HEK293T (cell line): ENCODE results near the gene SCAI.

Experiments used
- CTCF ChIA-PET: fragments of 350-600 bp; formaldehyde crosslinking; extraction: SDS; loops from one replicate; lab custom pipeline; 2021; ENCODE audit warnings: antibody characterized with exemption, inconsistent platforms; lab: Yijun Ruan, JAX
- POLR2A ChIA-PET: fragments of 350-600 bp; formaldehyde crosslinking; extraction: SDS; loops from one replicate; lab custom pipeline; 2020; ENCODE audit warnings: antibody characterized with exemption, inconsistent platforms; lab: Yijun Ruan, JAX
- DNase-seq: peaks from one replicate; pipeline ENCODE4 v3.0.0; 2012; ENCODE audit warnings: mixed read lengths; ENCODE audit errors: extremely low spot score
- ARNT ChIP-seq: fragments of 450-650 bp; IDR thresholded peaks from 2 replicates; pipeline ENCODE4 v1.6.1; 2017; ENCODE audit warnings: mild to moderate bottlenecking
- BHLHE40 ChIP-seq: fragments of 450-650 bp; IDR thresholded peaks from 2 replicates; pipeline ENCODE4 v1.6.1; 2016; ENCODE audit warnings: mild to moderate bottlenecking, moderate library complexity, borderline replicate concordance
- CTBP1 ChIP-seq: fragments of 450-650 bp; IDR thresholded peaks from 2 replicates; pipeline ENCODE4 v1.6.1; 2016; ENCODE audit warnings: borderline replicate concordance
- ELF4 ChIP-seq: fragments of 450-650 bp; IDR thresholded peaks from 2 replicates; pipeline ENCODE4 v1.6.1; 2017; ENCODE audit warnings: antibody characterized with exemption
- FOXA1 ChIP-seq: fragments of 450-650 bp; IDR thresholded peaks from 2 replicates; pipeline ENCODE4 v1.6.1; 2016; ENCODE audit warnings: mild to moderate bottlenecking
- FOXK2 ChIP-seq: fragments of 450-650 bp; IDR thresholded peaks from 2 replicates; pipeline ENCODE4 v1.6.1; 2016; ENCODE audit warnings: mild to moderate bottlenecking
- FOXM1 ChIP-seq: fragments of 450-650 bp; IDR thresholded peaks from 2 replicates; pipeline ENCODE4 v1.6.1; 2017; ENCODE audit warnings: mild to moderate bottlenecking, borderline replicate concordance
- HDGF ChIP-seq: fragments of 450-650 bp; IDR thresholded peaks from 2 replicates; pipeline ENCODE4 v1.6.1; 2017; ENCODE audit warnings: antibody characterized with exemption, borderline replicate concordance
- L3MBTL2 ChIP-seq: fragments of 450-650 bp; conservative IDR thresholded peaks from 2 replicates; pipeline ENCODE4 v1.6.1; 2016; ENCODE audit warnings: mild to moderate bottlenecking
- LEF1 ChIP-seq: fragments of 450-650 bp; IDR thresholded peaks from 2 replicates; pipeline ENCODE4 v1.6.1; 2017; ENCODE audit warnings: mild to moderate bottlenecking, borderline replicate concordance
- NFRKB ChIP-seq: fragments of 450-650 bp; IDR thresholded peaks from 2 replicates; pipeline ENCODE4 v1.6.1; 2016; ENCODE audit warnings: mild to moderate bottlenecking, moderate library complexity
- PKNOX1 ChIP-seq: fragments of 450-650 bp; IDR thresholded peaks from 2 replicates; pipeline ENCODE4 v1.6.1; 2016
- SP1 ChIP-seq: fragments of 450-650 bp; IDR thresholded peaks from 2 replicates; pipeline ENCODE4 v1.6.1; 2017
- SUZ12 ChIP-seq: fragments of 450-650 bp; IDR thresholded peaks from 2 replicates; pipeline ENCODE4 v1.6.1; 2016; ENCODE audit warnings: mild to moderate bottlenecking
- TARDBP ChIP-seq: fragments of 450-650 bp; IDR thresholded peaks from 2 replicates; pipeline ENCODE4 v1.6.1; 2016
- ZNF384 ChIP-seq: fragments of 450-650 bp; IDR thresholded peaks from 2 replicates; pipeline ENCODE4 v1.6.1; 2016

The SCAI gene

GRCh38 chr9:125134976-125135375, 8.4 kb downstream of the SCAI start:
- TF ChIP-seq BHLHE40 (no peak), ZNF384 (no peak), SP1 (no peak), PKNOX1 (no peak), ELF4 (no peak)
- ChIA-PET POLR2A (no interaction called here), CTCF (no interaction called here)
- no peak for DNase-seq

GRCh38 chr9:125133403-125134329, 9.7 kb downstream of the SCAI start:
- TF ChIP-seq FOXK2: no peak
- TF ChIP-seq SP1: no peak
- no peak for TF ChIP-seq HDGF
- no peak for TF ChIP-seq FOXA1
- TF ChIP-seq ELF4: no peak
- TF ChIP-seq SUZ12: no peak
- no peak for TF ChIP-seq FOXM1
- TF ChIP-seq TARDBP: no peak
- no peak for TF ChIP-seq CTBP1
- TF ChIP-seq ZNF384: no peak
- ChIA-PET POLR2A (no interaction called here), CTCF (no interaction called here)
- DNase-seq: no peak

- POLR2A ChIA-PET: interaction anchor here (0.6 to 1.3 kb wide), 2 partner anchors 12 to 263 kb away, joined by 3 read pairs; partner anchors contain the start of gene SCAI
- TF ChIP-seq FOXA1 (no peak), ELF4 (no peak), HDGF (no peak), CTBP1 (no peak), SUZ12 (no peak)
- CTCF ChIA-PET: no interaction called here
- DNase-seq: no peak
These were observed 11.6 kb downstream of the SCAI start for GRCh38 chr9:125131778-125132177.

GRCh38 chr9:125126019-125126746, 17.1 kb downstream of the SCAI start:
- no peak for TF ChIP-seq NFRKB
- no peak for TF ChIP-seq LEF1
- TF ChIP-seq ELF4: no peak
- TF ChIP-seq BHLHE40: no peak
- DNase-seq: no peak
- POLR2A ChIA-PET: interaction anchor here (1.7 kb wide), 1 partner anchor 115 kb away, joined by 4 read pairs; the partner anchor contains the start of gene HSPA5
- CTCF ChIA-PET: interaction anchor here (0.6 kb wide), 1 partner anchor 239 kb away, joined by 3 read pairs; no protein-coding TSS in a partner anchor

GRCh38 chr9:125125523-125125922, 17.8 kb downstream of the SCAI start:
- ChIA-PET CTCF (interaction anchor here (0.6 kb wide), 1 partner anchor 238 kb away, joined by 3 read pairs; no protein-coding TSS in a partner anchor), POLR2A (interaction anchor here (1.7 kb wide), 1 partner anchor 116 kb away, joined by 4 read pairs; the partner anchor contains the start of gene HSPA5)
- TF ChIP-seq FOXK2: no peak
- TF ChIP-seq PKNOX1: no peak
- no peak for TF ChIP-seq ARNT
- TF ChIP-seq NFRKB: no peak
- no peak for TF ChIP-seq ZNF384
- no peak for TF ChIP-seq LEF1
- TF ChIP-seq FOXM1: no peak
- no peak for TF ChIP-seq BHLHE40
- TF ChIP-seq TARDBP: no peak
- TF ChIP-seq L3MBTL2: no peak
- TF ChIP-seq ELF4: no peak
- no peak for TF ChIP-seq FOXA1
- no peak for TF ChIP-seq CTBP1
- no peak for TF ChIP-seq SP1
- no peak for TF ChIP-seq HDGF
- TF ChIP-seq SUZ12: no peak
- DNase-seq: no peak

- ChIA-PET POLR2A (no interaction called here), CTCF (no interaction called here)
- TF ChIP-seq LEF1: no peak
- TF ChIP-seq FOXK2: no peak
- TF ChIP-seq L3MBTL2: no peak
- TF ChIP-seq BHLHE40: no peak
- no peak for TF ChIP-seq SP1
- no peak for TF ChIP-seq ELF4
- no peak for TF ChIP-seq HDGF
- TF ChIP-seq FOXM1: no peak
- DNase-seq: no peak
These were observed 22.2 kb downstream of the SCAI start for GRCh38 chr9:125121146-125121545.
